HG03135 (cell line): ENCODE measurements around the gene STAC.

ENCODE experiments used
- ATAC-seq: cut with Tn5 transposase; IDR thresholded peaks from one replicate; pipeline ENCODE4 v1.9.1; 2021; ENCODE audit warnings: mild to moderate bottlenecking, moderate library complexity; ENCODE audit not compliant: unreplicated experiment

STAC gene, protein sequence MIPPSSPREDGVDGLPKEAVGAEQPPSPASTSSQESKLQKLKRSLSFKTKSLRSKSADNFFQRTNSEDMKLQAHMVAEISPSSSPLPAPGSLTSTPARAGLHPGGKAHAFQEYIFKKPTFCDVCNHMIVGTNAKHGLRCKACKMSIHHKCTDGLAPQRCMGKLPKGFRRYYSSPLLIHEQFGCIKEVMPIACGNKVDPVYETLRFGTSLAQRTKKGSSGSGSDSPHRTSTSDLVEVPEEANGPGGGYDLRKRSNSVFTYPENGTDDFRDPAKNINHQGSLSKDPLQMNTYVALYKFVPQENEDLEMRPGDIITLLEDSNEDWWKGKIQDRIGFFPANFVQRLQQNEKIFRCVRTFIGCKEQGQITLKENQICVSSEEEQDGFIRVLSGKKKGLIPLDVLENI

DNA sequence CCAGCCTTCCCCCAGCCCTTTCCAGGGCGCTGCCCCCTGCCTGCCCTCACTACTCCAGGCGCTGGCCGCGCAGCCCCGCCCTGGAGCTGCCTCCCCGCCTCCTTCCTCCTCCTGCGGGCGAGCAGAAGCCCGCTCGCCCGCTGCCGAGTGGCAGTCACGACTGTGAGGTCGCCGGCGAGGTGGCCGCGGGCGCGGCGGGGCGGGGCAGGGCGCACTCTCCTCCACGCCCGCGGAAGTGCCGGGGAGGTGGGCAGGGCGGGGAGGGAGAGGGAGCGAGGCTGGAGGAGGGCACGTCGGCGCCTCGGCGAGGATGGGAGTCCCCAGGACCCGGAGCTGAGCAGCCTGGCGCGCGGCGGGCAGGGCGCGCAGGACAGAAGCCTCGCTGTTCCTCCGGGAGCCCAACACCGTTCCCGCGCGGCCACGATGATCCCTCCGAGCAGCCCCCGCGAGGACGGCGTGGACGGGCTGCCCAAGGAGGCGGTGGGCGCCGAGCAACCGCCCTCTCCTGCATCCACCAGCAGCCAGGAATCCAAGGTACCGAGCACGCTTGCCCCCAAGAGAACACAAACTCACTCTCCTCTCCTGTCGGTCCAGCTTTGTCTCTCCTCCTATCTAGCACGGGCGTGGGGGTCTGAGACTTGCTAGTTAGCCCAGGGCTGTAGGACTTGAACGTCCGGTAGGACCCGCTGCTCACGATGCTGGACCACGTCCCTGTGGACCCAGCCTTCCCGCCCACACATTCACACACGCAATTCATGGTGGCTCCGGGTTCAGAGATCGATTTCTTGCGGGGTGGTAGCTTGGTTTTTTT lies at the start of gene STAC:
Gene STAC (plus strand): TSS at position 284 of the 811 bp plus-strand sequence. CDS start 140 bp downstream, at position 424.
- no peak for ATAC-seq

DNA sequence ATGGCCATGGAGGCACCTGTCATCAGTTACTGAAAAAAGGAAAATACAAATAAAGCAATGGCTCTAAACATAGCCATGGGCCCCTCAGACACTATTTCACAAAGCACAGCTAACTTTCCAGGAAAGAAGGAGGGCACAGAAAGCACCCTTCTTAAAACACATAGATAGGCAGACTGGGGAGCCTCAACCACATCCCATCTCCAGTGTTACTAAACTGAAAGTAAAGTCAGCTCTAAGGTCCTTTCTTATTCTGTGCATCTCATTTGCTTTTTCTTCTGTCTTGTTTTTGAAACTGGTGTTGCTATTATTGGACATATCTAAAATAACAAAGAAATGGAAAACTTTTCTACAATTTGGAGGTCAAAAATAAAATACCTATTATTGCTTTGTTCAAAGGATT lies 48.2 kb upstream of the STAC start:
- no peak for ATAC-seq

DNA sequence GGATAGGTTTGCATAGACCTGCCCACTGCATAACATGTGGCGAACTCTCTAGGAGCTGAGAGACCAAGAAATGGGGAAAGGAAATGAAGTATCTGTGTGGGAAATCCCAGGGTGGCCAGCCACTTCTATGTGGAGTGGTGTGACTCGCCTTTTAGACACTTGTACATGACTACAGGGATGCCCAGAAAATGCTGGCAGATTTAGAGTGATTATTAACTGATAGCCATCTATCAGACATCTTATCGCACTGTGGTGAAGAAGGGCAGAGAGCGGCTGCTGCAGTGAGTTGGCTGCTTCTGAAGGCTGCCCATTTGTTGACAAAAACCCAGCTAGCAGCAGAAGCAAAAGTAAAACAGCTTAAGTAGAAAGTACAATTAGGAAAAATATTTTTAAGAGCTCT lies 18.1 kb upstream of the STAC start:
- no peak for ATAC-seq

DNA sequence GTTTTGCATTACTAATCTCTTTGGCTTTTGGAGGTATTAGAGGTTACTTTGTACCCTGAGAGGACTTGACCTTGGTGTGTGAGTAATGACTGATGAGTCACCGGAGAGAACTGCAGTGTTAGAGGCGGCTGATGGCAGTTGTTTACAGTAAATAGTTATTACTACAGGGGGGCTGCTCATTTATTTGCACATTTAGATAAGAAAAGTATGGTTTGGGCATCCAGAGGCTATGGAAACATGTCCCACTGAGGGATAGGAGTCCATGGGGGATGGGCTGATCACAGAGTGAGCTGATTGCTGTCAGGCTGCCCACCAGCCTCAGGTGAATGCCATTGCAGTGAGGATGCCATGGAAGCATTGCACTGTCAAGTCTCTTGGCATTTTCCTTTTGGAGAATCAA lies 17.3 kb upstream of the STAC start:
- ATAC-seq = no peak

DNA sequence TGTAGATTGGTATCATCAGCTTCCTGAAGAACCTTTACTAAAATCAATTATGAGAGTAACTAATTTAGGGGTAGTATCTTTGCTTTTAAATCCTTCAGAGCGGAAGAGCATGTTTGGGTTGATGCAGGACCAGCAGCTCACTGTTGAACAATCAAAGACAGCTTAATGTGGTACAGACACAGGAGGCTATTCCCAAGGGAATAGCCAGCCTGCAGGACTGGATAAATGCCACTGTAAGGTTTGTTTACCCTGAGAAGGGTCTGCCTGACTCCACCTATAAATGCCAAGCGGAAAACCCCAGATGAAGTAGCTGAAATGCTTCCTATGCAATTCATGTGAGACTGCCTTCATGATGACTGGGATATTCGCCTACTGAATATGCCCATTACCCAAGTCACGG lies 16.0 kb upstream of the STAC start:
- ATAC-seq = no peak

DNA sequence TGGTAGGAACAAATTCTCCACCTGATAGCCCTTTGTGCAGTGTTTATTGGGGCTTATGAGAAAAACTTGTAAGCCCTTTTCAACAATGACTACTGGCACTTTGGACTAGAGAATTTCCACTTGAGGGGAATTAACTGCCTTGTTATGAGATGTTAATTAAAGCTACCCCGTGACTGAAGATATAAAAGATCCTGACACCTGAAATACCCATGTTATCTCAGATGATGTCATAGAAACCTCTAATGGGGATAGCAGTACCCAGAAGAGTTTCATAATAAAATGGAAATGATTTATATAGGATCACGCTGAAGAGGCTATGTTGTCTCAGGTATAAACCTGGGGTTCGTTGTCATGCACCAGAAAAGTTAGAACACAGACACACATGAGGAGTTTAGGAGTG lies 14.5 kb upstream of the STAC start:
- no peak for ATAC-seq

DNA sequence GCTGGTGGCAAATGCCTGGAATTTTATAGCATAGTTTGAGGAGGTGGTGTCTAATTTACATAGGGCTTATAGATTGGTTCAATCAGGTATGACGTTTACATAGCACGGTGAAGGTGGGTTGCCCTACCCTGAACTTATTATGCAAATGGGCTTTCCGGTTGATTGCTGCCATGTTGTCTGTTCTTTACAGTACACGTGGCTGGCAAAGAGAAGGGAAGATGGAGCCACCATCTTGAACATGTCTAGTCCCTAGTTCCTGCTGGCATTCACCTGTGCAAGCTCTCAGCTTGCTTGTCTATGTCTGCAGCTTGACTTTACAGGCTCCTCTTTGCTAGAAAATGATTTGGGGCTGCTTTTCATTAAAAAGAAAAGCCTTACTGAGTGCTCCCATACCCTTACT lies 14.0 kb upstream of the STAC start:
- ATAC-seq = no peak

DNA sequence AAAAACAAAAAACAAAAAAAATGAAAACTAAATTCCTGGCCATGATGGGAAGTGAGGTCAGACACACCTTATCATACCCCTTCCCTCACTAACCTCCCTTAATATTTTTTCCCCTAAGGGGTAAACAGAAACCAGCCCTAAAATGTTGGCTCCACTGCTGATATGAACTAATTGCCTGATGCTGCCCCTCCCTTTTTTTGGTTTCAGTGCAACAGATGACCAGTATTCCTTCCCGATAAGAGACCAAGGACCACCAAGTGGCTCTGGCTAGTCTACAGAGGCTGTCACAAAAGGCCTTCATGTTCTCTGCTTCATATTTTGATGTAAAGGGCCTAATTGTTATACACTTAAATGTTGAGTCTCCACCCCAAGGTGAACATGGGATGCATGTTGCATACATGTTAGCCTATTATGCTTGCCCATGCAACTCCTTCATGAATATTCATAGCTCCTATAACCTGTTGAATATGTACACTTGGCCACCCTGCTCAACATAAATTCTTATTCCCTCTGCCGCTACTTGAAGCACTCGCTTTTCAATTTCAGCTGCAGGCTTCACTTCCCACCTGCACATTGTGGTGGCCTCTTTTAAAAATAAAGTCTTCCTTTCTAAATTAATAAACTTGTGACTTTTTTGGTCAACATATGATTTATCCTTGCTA lies 12.3 kb upstream of the STAC start:
- no peak for ATAC-seq

DNA sequence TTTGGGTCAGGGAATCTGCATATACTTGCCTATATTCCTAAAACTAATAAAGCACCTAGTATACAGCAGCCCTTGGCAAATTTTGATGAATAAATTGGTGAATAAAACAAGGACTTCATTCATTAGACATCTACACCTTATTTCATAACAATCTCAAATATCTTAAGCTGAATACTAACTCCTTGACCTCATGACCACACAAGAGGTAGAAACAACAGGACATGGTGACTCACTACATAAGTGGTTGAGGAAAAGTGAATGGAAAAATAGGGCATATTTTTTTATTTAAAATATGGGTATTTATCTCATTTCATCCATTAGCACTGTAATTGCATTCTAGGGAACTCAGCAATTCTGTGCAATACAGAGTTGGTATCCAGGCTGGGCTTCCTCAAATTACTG lies 7.8 kb upstream of the STAC start:
- no peak for ATAC-seq

DNA sequence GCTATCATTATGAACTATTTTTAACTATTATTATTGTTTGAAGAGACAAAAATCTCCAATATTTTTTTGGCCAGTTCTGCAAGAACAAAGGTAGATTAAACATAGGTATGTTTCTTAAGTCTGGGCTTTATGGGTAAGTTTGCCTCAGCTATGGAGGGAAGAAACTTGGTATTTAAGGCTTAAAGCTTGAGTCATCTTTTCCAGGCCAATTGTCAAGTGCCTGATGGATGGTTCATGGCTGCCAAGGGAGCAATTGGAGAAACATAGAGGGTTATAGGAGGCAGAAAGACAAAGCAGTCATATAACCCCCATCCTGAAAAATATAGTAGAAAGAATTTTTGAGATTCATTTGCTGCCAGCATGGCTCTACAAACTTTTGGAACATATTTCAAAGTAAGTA lies 7.2 kb upstream of the STAC start:
- ATAC-seq = no peak

DNA sequence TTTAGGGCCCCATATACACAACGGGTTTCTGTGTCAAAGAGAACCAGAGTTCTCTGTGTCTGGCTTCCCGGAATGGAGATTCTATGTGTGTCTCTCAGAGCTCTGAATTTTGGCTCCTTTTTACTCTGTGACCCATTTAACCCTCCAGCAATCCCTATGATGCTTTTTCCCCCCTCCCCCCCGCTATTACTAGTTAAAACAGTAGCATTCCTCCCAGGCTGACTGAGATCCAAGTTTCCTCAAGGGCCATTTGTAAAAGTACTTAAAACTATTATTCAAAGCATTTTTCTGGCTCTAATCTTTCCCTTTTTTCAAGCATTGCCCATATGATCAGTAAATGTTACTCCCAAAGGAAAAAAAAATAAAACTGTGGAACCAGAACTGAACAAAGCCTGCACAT lies 6.6 kb upstream of the STAC start:
- ATAC-seq = no peak

DNA sequence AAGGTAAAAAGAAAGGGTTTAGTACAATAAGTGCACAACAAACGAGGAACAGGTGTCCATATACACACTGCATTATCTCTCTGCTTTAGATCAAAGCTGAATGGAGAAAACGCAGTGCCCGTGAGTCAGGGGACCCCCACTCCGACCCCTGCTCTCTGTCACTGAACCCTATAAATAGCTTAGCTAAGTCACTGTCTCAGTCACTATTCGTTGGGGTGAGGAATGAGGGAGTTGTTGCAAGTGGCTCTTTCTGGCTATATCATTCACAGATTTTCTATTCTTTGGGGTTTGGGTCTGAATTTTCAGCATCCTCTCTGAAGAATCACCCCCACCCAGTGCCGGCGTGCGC lies 458 bp upstream of the STAC start:
- ATAC-seq = no peak

DNA sequence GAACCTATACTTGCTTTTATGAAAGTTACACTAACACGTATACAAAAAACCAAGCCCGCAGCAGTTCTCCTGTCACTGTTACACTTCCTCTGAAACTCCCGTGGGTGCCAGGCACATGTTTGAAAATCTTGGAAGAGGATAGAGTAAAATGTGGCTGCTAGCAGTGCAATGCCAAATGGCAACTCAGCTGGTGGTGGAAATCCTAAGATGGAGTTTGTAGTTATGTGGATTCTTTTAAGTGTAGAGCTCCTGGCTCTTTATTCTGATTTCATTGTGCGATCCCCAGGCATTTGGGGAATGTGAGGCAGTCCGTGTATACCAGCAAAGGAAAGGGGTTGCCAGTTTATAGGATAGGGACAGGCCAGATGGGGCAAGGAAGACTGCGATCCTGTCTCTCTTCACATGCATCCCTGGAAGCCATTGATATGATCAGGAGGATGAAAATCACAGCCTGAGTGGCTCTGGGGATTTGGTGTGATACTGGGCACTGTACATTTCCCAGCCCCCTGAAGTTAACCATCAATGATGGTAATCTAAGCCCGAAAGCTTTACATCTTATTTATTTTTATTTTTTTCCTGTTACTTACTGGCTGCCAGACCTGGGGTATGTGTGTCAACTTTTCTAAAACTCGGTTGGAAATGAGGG lies 1.1 kb downstream of the STAC start:
- ATAC-seq = no peak

DNA sequence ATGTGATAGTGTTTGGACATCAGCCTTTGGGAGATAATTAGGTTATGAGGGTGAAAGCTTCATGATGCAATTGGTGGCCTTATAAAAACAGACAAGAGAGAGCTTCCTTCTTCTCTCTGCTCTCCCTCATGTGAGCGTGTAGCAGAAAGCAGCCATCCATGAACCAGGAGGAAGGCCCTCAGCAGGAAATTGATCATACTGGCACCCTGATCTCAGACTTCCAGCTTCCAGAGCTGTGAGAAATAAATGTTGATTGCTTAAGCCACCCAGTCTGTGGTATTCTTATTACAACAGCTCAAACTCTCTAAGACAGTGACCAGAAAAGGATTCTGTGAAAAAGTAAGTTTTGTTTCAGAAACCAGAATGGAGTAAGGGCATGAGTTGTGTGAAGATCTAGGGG lies 13.3 kb downstream of the STAC start:
- no peak for ATAC-seq

DNA sequence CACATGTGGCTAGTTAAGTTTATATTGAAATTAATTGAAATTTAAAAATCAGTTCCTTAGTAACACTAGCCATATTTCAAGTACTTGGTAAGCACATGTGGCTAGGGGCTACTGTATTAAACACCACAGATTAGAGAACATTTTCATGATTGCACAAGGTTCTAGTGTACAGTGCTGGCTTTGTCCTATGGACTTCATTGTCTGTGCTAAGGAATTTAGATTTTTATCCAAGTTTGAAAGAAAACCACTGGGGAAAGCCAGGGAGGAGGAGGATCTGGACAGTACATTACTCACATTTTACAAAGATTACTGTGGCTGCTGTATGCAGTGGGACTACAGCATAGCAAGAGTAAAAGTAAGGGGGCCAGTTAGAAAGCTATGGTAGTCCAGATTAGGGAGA lies 13.9 kb downstream of the STAC start:
- ATAC-seq = no peak

DNA sequence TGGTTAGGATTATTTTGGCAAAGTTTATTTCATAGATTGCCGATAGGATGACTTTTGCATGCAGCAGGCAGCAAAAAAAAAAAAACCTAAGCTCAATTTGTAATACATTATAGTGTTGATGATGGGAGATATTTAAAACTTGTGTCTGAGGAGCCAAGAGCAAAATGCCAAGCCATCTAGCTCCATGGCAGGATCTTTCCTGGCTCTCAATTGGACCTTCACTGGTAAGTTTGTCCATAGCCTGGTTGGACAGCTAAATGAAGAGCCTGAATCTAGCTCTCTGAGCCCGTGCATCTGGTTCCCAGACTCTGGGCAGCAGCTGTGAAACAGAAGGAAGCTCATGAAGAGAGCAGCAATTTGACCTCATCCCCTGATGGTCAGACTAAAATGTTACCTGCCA lies 17.5 kb downstream of the STAC start:
- no peak for ATAC-seq

DNA sequence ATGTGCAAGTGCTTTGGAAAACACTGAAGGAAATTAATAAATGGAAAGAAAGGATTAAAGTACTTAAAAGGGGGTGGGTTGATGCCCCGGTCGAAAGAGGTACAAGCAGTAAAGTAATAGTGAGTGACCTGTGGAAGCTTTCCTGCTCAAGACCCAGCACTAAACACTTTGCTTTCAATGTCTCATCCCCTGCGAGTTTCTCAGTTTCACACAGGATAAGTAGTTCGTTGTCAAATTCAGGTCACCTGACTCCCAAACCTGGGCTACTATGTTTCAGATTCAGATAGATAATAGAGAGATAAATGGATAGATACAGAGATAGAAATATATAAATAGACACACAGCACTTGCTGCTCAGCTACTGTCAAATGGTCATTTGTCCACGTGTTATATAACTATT lies 19.6 kb downstream of the STAC start:
- ATAC-seq = no peak

DNA sequence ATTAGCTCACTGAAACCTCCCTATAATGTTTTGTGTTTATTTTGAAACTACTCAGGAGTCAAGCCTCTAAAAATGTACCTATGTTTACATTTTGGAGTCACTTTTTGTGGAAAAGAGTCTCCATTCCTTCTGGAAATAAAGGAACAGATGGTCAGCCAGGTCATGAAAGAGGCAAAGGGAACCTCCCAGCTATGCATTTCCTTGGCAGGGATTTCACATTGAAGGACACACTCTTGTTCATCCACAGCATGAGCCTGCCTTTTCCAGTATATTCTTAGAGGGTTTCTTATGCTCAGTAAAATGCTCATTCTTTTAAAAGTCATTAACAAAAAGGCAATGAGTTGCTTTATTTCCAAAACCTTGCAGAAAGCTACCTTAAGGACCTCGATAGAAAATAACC lies 20.8 kb downstream of the STAC start:
- no peak for ATAC-seq

DNA sequence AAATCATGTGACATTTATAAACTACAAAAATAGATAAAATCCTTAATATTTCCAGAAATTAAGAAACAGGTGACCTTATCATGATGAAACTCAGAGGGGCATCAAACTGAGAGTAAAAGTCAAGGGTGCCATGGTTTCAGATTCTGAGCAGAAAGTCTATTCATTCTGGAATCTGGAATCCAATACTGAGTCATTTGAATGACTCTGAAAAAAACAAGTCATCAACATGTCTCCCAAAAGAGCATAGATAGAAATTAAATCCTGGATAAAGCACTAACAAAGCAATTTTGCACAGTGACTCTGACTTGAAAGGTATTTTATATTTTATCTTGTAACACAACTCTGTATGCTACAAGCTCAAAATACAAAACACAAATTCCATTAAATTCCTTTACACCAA lies 23.4 kb downstream of the STAC start:
- ATAC-seq = no peak

DNA sequence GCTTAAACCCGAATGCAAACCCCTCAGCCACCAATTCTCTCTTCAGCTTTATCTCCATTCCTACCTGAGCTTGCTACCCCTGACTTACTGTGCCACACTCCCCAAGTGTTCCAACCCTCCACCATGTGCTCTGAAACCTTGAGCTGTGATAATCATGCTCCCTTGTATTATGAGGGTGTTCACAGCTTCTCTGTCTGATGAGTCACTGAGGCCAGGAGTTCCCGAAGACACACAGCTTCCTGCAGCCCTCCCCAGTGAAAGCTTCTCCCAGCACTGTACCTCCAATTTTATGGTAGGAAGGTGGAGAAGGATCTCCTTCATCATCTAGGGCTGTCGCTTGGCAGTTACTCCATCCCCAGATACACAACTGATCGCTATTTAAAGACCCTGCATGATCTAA lies 24.9 kb downstream of the STAC start:
- ATAC-seq = no peak

DNA sequence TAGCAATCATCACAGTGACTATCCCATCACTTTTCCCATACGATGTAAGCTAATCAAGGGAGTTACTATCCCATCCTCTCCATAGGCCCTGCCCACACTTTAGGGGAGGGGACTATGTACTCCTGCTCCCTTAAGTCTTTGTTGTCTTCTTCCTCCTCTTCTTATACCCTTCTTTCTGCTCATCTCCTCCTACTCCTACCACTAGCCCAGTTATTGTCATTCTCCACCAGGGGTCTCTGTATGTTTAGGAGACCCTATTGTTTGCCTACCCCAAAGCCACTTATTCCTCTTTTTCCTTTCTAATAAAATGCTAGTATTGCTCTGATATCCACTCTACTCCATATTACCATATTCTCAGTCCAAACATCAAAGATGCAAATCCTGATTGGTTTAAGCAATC lies 27.8 kb downstream of the STAC start:
- no peak for ATAC-seq
